GM19099 (cell line): Measurements from ENCODE around the gene PACSIN2.

ENCODE experiments used
- POLR2A ChIP-seq: IDR thresholded peaks from 3 replicates; pipeline ENCODE4 v1.6.1; 2011; ENCODE audit warnings: low read depth; ENCODE audit not compliant: insufficient read length; ENCODE audit errors: extremely low read depth

The PACSIN2 gene

DNA sequence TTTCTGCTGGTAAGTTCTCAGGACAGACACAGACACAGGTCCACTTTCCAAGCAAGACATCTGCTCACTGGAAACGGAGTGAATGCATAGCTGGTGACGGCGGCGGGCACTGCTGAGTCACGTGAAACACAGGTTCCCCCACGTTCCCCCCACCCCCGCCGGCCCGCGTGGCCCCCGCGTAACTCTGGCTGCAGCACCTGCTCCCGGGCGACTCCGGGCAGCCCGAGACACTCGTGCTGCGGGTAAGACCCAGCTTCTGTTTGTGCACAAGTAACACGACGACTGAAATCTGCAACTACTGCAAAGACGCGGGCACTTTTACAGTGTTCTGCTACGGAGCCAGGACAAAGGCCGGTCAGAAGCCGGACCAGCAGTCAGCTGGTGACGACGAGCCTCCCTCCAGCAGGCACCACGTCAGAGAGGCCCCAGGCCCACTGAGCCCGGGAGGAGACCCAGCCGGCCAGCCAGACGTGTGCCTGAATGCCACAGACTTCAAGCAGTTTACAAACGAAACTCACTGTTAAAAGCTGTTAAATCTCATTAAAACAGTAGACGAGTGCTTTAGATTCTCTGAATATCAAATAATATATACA is 145.0 kb downstream of the PACSIN2 start:
- TF ChIP-seq POLR2A = no peak

- TF ChIP-seq POLR2A = no peak
These were observed 145.5 kb downstream of the PACSIN2 start for GRCh38 chr22:42869463-42869862.

GRCh38 chr22:42868751-42869251 is 146.1 kb downstream of the PACSIN2 start:
- no peak for TF ChIP-seq POLR2A

DNA sequence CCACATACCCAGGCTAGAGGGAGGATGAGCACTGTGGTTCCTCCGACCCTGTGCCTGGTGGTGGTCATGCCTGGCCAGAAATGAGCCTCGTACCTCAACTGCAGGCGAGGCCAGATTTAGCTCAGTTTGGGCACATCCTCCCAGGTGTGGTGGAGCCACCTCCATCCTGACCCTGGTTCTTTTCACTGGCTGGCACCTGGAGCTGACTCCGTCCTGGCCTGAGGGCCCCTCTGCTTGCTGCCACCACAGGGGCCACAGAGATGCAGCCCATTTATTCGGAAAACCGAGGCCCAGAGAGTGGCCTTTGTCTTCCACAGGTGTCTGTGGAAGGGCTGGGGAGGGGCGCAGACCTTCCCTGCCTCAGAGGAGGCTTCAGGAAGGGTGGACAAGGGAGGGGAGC is 148.8 kb downstream of the PACSIN2 start:
- TF ChIP-seq POLR2A = no peak

- no peak for TF ChIP-seq POLR2A
These were observed 149.4 kb downstream of the PACSIN2 start for GRCh38 chr22:42865536-42865935.

GRCh38 chr22:42863349-42863961 is 151.5 kb downstream of the PACSIN2 start:
- no peak for TF ChIP-seq POLR2A

DNA sequence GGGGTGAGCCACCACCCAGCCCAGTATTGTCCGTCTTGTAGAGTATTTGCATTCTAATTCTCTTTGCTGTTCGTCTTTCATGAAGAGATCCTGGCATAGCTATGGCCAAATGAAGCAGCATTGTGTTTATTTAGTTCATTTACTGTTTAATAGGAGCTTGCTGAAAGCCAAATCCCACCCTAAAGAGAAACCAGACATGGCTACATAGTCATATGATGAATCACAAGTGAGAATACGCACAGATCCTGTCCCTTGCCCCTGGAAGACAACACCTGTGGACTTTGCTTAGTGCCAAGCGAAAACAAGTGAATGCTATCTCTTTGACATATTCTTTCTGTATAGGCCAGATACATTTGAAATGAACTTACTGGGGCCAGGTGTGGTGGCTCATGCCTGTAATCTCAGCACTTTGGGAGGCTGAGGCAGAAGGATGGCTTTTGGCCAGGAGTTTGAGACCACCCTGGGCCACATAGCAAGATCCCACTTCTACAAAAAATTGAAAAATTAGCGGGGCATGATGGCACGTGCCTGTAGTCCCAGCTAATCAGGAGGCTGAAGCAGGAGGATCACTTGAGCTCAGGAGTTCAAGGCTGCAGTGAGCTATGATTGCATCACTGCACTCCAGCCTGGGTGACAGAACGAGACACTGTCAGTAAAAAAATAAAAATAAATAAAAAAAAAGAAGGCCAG is 152.8 kb downstream of the PACSIN2 start:
- no peak for TF ChIP-seq POLR2A

DNA sequence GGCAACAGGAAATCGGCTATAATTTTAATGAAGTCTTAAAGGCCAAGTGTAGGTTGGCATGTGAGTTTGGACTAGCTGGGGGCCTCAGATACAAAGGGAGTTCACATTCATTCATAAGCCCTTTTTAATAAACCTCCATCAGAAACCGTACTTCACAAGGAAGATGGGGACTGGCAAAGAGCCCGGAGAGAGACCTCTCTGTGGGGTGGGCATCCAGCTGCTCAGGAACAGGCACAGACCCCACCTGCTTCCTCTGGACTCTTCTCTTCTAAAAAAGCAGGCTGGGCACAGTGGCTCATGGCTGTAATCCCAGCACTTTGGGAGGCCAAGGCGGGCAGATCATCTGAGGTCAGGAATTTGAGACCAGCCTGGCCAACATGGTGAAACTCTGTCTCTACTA is 154.0 kb downstream of the PACSIN2 start:
- TF ChIP-seq POLR2A = no peak

DNA sequence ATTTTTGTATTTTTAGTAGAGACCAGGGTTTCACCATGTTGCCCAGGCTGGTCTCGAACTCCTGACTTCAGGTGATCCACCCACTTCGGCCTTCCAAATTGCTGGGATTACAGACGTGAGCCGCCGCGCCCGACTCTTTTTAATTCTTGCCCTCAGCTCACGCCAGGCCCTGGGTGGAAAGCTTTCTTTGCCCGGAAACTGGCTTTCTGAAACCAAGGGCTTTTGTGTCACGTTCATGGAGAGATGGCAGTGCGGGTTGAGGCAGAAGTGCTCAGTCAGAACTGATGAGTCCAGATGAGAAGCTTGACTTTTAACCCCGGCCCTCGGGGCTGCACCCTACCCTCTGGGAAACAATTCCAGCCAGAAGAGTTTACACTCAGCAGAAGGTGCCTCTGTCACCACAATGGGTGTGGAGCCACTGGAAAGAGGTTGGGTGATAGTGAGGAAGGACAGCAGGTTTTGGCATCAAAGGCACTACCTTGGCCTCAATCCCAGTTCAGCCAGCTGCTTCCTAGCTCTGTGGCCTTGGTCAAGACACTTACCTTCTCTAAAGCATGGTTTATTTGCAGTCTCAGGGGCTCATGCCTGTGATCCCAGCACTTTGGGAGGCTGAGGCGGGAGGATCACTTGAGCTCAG is 157.0 kb downstream of the PACSIN2 start:
- no peak for TF ChIP-seq POLR2A

DNA sequence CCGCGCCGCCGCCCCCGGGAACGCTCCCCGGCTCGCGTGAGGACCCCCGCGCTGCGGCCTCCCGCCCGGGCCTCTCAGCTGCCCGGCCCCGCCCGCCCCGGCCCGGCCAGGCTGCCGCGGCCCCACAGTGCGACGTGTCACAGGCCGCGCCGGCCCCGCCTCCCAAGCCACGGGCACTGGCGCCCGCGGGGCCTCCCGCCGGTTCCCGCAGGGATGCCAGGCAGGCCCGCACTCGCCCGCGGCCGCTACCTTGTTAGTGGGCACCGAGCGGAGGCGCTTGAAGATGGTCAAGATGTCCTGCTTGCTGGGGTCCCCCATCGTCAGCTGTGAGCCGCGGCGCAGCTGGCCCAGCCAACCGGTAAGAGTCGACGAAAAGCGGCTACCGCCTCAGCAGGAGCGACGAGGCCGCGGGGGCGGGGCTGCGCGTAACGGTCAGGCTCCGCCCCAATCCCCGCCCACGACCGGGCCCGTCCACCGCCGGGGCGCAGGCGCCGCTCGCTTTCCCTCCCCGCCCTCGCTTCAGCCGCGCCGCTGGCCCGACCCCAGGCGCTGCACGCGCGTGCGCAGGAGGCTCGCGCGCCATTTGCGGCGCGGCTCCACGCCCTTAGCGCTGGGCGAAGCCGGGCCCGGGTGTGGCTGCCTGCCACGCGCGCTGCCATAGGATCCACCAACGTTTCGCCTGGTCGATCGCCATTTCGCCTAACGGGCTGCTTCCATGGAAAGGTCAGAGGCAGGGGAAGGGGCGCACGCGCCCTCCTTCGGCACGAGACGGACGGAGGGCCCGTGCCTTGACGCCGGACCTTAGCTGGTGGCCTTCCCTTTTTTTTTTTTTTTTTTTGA is 157.9 kb downstream of the PACSIN2 start, which contains the start of gene ARFGAP3:
ARFGAP3 (minus strand) TSS at position 409 of the 840 bp plus-strand sequence; CDS start at position 318, 91 bp downstream.
- peak; percentile 80 for TF ChIP-seq POLR2A

- no peak for TF ChIP-seq POLR2A
These were observed 158.6 kb downstream of the PACSIN2 start for GRCh38 chr22:42856179-42856864.

- TF ChIP-seq POLR2A = no peak
These were observed 159.2 kb downstream of the PACSIN2 start for GRCh38 chr22:42855721-42856120.

- TF ChIP-seq POLR2A = no peak
These were observed 159.7 kb downstream of the PACSIN2 start for GRCh38 chr22:42855211-42855610.

DNA sequence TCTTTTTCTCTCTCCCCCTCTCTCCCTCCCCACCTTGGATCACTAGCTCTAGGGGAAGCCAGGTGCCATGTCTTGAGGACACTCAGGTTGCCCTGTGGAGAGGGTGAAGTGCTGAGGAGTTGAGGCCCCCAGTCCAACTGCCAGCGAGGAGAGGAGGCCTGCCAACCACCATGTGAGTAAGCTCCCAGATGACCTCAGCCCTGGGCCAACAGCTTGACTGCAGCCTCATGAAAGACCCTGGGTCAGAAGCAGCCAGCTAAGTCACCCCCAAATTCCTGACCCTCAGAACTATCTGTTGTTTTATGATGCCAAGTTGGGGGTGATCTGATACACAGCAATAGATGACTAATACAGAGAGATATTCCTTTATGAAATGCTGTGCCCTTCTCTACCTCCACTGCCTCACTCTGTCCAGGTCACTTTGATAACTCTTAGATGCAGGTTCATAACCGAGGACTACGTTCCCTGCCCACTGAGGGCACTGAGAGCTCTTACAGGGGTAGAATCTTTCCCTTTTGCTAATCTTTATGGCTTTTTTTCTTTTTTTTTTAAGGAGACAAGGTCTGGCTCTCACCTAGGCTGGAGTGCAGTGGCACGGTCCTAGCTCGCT is 165.9 kb downstream of the PACSIN2 start:
- TF ChIP-seq POLR2A = no peak

DNA sequence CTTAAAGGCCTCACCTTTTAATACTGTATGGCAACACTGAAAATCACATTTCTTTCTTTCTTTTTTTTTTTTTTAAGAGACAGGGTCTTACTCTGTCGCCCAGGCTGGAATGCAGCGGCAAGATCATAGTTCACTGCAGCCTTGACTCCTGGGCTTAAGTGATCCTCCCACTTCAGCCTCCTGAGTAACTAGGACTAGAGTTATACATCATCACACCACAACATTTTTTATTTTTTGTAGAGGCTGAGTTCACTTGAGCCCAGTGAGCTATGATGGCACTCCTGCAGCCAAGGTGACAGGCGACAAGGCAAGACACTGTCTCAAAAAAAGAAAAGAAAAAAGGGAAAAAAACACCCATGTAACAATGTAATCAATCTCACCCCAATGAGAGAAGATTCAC is 167.8 kb downstream of the PACSIN2 start:
- no peak for TF ChIP-seq POLR2A
